Fibroblast of skin of scalp (primary cell): Measurements from ENCODE around the gene ADGB.
A peak's percentile ranks its signal among the peaks of the same experiment; 100 is the strongest.
"Not testable (repeated sequence)": the region's sequence is repeated elsewhere in the genome, so short reads cannot be mapped to it uniquely, and the experiment has no call there.

Experiments
- DNase-seq: peaks from one replicate; pipeline ENCODE4 v3.0.0-alpha.2; 2013

The ADGB gene

GRCh38 chr6:146827216-146827928 lies 228.6 kb downstream of the ADGB start:
- no peak for DNase-seq

GRCh38 chr6:146829792-146830565 lies 231.2 kb downstream of the ADGB start:
- no peak for DNase-seq

GRCh38 chr6:146833157-146833556 lies 234.4 kb downstream of the ADGB start:
- no peak for DNase-seq

GRCh38 chr6:146840216-146840615 lies 241.4 kb downstream of the ADGB start:
- no peak for DNase-seq

- DNase-seq: no peak
Observed at GRCh38 chr6:146840641-146841040, 241.9 kb downstream of the ADGB start.

- peak; percentile 59 for DNase-seq
Observed at GRCh38 chr6:146847426-146847825, 248.7 kb downstream of the ADGB start.

GRCh38 chr6:146850238-146850896 lies 251.6 kb downstream of the ADGB start:
- peak; percentile 82 for DNase-seq

GRCh38 chr6:146850981-146851380 lies 252.2 kb downstream of the ADGB start:
- DNase-seq: no peak

- DNase-seq: peak; percentile 84
Observed at GRCh38 chr6:146851837-146852236, 253.1 kb downstream of the ADGB start.

GRCh38 chr6:146854521-146855255 lies 255.9 kb downstream of the ADGB start:
- DNase-seq: not testable (repeated sequence)

- no peak for DNase-seq
Observed at GRCh38 chr6:146855889-146856288, 257.1 kb downstream of the ADGB start.

GRCh38 chr6:146856296-146856695 lies 257.5 kb downstream of the ADGB start:
- no peak for DNase-seq

GRCh38 chr6:146857180-146857979 lies 258.6 kb downstream of the ADGB start:
- DNase-seq: peak; percentile 79

GRCh38 chr6:146857980-146858347 lies 259.2 kb downstream of the ADGB start:
- peak; percentile 27 for DNase-seq

GRCh38 chr6:146859206-146859605 lies 260.4 kb downstream of the ADGB start:
- DNase-seq: no peak

GRCh38 chr6:146859795-146860495 lies 261.2 kb downstream of the ADGB start:
- no peak for DNase-seq

- DNase-seq: no peak
Observed at GRCh38 chr6:146860583-146860982, 261.8 kb downstream of the ADGB start.

- no peak for DNase-seq
Observed at GRCh38 chr6:146861029-146861563, 262.3 kb downstream of the ADGB start.

- DNase-seq: no peak
Observed at GRCh38 chr6:146861716-146862115, 262.9 kb downstream of the ADGB start.

GRCh38 chr6:146862508-146862919 lies 263.7 kb downstream of the ADGB start:
- no peak for DNase-seq

- DNase-seq: no peak
Observed at GRCh38 chr6:146864300-146864699, 265.5 kb downstream of the ADGB start.
